H1 (cell line): ENCODE measurements around the gene RNFT2.

Experiments
- BRCA1 ChIP-seq: IDR thresholded peaks from 2 replicates; pipeline ENCODE4 v1.6.1; 2012; ENCODE audit warnings: low read depth, low read length, improper control_type of control experiment
- CBX5 ChIP-seq: fragments of 300-800, 300-1000 bp; sonication (generic); IDR thresholded peaks from 2 replicates; pipeline ENCODE4 v1.7.1; 2016; ENCODE audit warnings: antibody characterized with exemption, low read length, low read depth
- CREB1 ChIP-seq: IDR thresholded peaks from 2 replicates; pipeline ENCODE4 v1.6.1; 2012; ENCODE audit warnings: inconsistent platforms
- CTCF ChIP-seq, 3 experiments: IDR thresholded peaks; 1 replicate in 2 of 3; 2 replicates in 1 of 3; pipeline versions ENCODE4 v1.5.1 to v1.6.1; 2011; ENCODE audit warnings: low read length in 3 of 3, mild to moderate bottlenecking in 3 of 3, inconsistent platforms in 2 of 3, low read depth in 1 of 3, moderate library complexity in 1 of 3; ENCODE audit not compliant: insufficient read depth in 1 of 3; ENCODE audit errors: control extremely low read depth in 1 of 3
- GABPA ChIP-seq: IDR thresholded peaks from 2 replicates; pipeline ENCODE4 v1.6.1; 2011; ENCODE audit warnings: mild to moderate bottlenecking, low read length, moderate library complexity, borderline replicate concordance; ENCODE audit not compliant: insufficient read depth
- GTF2F1 ChIP-seq: IDR thresholded peaks from 2 replicates; pipeline ENCODE4 v1.6.1; 2012; ENCODE audit warnings: low read depth, low read length, improper control_type of control experiment, borderline replicate concordance
- NRF1 ChIP-seq: IDR thresholded peaks from 2 replicates; pipeline ENCODE4 v1.6.1; 2011; ENCODE audit warnings: mild to moderate bottlenecking, low read depth, low read length, improper control_type of control experiment
- SP1 ChIP-seq: IDR thresholded peaks from 2 replicates; pipeline ENCODE4 v1.6.1; 2011; ENCODE audit warnings: low read depth, low read length

- TF ChIP-seq NRF1 (no peak), CBX5 (no peak), CTCF (IDR thresholded peaks at IDR 0.05; ENCODE audit: control extremely low read depth in 1 of 3, insufficient read depth in 1 of 3, low read depth in 1 of 3, low read length in 3 of 3) (no peak), GABPA (no peak), BRCA1 (no peak), CREB1 (no peak), GTF2F1 (no peak), SP1 (no peak)
Observed at GRCh38 chr12:116897476-116897875, 159.4 kb downstream of the RNFT2 start.
